K562 (cell line): ENCODE data around the gene ROR2.

Source experiments
- ZBTB1 ChIP-seq: sonication (generic); formaldehyde crosslinking; IDR thresholded peaks from 2 replicates; pipeline ENCODE4 v1.8.1; 2023; ENCODE audit warnings: missing genetic modification reagents, low read depth, mild to moderate bottlenecking, borderline replicate concordance
- ZNF12 ChIP-seq: sonication (generic); formaldehyde crosslinking; IDR thresholded peaks from 2 replicates; pipeline ENCODE4 v1.4.0; 2020; ENCODE audit warnings: mild to moderate bottlenecking, missing genetic modification reagents
- ZNF318 ChIP-seq, 2 experiments: fragments of 450-650 bp; IDR thresholded peaks; 2 replicates each; pipeline ENCODE4 v1.6.1; 2016; ENCODE audit warnings: mild to moderate bottlenecking in 2 of 2, borderline replicate concordance in 1 of 2, low read depth in 1 of 2, moderate library complexity in 1 of 2
- TF ChIP-seq, protein P1 (sequence below), 3 experiments: IDR thresholded peaks in 2 of 3; conservative IDR thresholded peaks in 1 of 3; 2 replicates each; pipeline ENCODE4 v1.5.1; 2011 to 2012; ENCODE audit warnings: low read length in 3 of 3, mild to moderate bottlenecking in 3 of 3, control low read depth in 2 of 3, improper control_type of control experiment in 1 of 3, inconsistent platforms in 1 of 3, low read depth in 1 of 3, mixed read lengths in 1 of 3, moderate library complexity in 1 of 3; ENCODE audit not compliant: insufficient read depth in 2 of 3

- TF ChIP-seq ZBTB1 (CRISPR knock-in tag) (no peak), ZNF318 (IDR thresholded peaks at IDR 0.05; ENCODE audit: borderline replicate concordance in 1 of 2, low read depth in 1 of 2) (no peak), ZNF12 (CRISPR knock-in tag) (no peak)
- TF ChIP-seq, protein P1, sequence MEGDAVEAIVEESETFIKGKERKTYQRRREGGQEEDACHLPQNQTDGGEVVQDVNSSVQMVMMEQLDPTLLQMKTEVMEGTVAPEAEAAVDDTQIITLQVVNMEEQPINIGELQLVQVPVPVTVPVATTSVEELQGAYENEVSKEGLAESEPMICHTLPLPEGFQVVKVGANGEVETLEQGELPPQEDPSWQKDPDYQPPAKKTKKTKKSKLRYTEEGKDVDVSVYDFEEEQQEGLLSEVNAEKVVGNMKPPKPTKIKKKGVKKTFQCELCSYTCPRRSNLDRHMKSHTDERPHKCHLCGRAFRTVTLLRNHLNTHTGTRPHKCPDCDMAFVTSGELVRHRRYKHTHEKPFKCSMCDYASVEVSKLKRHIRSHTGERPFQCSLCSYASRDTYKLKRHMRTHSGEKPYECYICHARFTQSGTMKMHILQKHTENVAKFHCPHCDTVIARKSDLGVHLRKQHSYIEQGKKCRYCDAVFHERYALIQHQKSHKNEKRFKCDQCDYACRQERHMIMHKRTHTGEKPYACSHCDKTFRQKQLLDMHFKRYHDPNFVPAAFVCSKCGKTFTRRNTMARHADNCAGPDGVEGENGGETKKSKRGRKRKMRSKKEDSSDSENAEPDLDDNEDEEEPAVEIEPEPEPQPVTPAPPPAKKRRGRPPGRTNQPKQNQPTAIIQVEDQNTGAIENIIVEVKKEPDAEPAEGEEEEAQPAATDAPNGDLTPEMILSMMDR (IDR thresholded peaks at IDR 0.05 in 2 of 3, conservative IDR thresholded peaks at IDR 0.05 in 1 of 3; ENCODE audit: insufficient read depth in 2 of 3, low read depth in 1 of 3, low read length in 3 of 3), result no peak
Measured at GRCh38 chr9:91599564-91599963, 350.5 kb downstream of the ROR2 start.
